Hindlimb muscle (tissue), 1 donor: Measurements from ENCODE around the gene CLTA. TPM values are rescaled to one million over a fixed set of nuclear protein-coding genes. Genes with fewer than 3 reads are reported as not detected.
"Not testable (repeated sequence)": the region's sequence is repeated elsewhere in the genome, so short reads cannot be mapped to it uniquely, and the experiment has no call there.

Source experiments
- DNase-seq: peaks from one replicate; pipeline ENCODE4 v3.0.0-alpha.2; 2013
- polyA plus RNA-seq: library from polyadenylated mRNA; unstranded; fragments of 120-200 nt; gene quantifications from one replicate; pipeline ENCODE4 v1.2.1, GENCODE V29; 2013; ENCODE audit not compliant: insufficient read length

Gene CLTA
- polyA plus RNA-seq, 1 donor: 112 TPM

DNA sequence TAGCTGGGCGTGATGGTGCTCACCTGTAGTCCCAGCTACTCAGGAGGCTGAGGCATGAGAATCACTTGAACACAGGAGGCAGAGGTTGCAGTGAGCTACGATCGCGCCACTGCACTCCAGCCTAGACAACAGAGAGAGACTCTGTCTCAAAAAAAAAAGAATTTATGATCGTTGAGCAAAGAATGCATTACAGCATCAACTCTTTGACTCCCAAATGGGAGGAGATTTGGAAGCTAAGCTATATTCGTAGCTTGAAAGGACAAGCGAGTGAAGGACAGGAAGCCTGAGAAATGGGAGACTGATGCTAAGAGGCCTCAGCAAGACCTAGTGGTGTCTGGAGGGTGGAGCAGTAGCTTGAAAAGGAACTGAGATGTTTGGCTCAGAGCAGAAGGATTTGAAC is 31.8 kb upstream of the CLTA start:
- DNase-seq: peak; percentile 84

DNA sequence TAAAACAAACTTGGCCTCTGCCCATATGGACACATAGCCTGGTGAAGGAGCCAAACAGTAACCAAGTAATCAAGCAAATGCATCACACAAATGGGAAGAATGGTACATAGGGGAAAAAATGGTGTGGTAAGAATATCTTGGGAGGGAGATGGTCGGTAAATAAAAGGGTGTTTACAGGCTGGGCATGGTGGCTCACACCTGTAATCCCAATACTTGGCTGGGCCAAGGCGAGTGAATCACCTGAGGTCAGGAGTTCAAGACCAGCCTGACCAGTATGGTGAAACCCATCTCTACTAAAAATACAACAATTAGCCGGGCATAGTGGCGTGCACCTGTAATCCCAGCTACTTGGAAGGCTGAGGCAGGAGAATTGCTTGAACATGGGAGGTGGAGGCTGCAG is 31.2 kb upstream of the CLTA start:
- DNase-seq: not testable (repeated sequence)

DNA sequence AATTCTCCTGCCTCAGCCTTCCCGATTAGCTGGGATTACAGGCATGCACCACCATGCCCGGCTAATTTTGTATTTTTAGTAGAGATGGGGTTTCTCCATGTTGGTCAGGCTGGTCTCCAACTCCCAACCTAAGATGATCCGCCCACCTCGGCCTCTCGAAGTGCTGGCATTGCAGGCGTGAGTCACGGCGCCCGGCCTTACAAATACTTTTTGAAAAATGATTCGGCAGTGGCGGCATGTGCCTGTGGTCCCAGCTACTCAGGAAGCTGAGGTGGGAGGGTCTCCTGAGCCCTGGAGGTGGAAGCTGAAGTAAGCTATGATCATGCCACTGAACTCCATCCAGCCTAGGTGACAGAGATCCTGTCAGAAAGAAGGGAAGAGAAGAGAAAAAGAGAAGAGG is 30.6 kb upstream of the CLTA start:
- DNase-seq: not testable (repeated sequence)

DNA sequence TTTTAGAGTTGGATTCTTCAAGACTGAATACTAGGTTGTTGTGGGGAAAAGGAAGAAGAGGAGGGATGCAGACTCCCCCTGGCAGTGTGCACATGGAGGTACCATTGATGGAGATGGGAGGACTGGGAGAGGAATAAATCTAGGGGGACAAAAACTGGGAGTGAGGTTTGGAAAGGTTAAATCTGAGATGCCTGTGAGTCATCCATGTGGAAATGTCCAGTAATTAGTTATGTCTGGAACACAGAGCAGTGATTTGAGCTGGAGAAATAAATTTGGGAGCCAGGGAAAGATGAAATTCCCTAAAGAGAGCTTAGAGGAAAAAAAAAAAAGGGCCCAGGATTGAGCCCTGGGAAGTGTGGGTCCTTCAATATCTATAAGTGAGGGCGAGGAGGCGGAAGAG is 29.5 kb upstream of the CLTA start:
- no peak for DNase-seq

DNA sequence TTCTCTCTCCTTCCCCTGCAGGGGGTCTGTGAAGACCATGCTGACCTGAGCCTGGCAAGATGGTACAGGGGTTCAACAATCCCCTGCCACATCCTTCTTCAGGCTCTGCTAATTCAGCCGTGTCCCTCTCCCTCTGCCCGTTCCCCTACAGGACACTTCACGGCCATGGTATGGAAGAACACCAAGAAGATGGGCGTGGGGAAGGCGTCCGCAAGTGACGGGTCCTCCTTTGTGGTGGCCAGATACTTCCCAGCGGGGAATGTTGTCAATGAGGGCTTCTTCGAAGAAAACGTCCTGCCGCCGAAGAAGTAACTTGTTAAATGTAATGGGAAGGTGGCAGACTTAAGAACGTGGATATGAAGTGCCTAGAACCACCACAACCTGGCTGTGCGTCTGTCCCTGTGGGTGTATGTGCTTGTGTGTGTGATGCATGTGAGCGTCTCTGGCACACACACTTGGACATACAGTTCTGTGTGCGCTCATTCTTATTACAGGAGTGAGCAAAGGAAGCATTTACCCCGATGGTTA is 28.4 kb upstream of the CLTA start:
- no peak for DNase-seq

DNA sequence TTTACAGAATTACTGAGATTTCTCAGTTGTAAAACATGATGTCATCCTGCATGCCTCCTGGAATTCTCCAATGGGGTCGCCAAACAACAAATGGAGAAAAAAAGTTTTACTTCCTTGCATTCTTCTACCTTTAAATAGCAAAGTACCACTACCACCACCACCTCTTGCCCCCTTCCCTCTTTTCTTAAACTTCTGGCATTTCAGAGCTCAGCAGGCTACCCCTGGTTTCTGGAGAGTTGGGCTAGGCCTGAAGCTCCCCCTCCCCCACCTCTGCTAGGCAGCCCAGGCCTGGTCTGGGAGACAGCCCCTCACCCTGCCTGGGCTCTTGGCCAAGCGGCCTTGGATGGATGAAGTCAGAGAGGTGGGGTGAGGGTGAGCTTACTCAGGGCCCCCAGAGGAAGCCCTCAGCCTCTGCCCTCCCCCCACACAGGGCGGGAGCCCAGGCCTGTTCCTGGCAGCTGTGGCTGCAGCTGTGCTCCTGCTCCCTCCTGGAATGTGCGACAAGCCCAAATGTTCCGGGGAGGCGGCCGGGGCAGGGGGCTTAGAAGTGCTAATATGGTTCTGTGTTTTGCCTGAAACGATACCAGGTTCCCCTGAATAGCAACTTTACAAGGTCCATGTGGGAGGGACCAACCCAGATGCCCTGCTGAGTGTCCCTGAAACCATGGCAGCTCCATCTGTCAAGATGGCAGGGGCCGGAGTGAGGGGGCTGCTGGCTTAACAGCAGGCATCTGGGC is 27.5 kb upstream of the CLTA start:
- peak; percentile 91 for DNase-seq

DNA sequence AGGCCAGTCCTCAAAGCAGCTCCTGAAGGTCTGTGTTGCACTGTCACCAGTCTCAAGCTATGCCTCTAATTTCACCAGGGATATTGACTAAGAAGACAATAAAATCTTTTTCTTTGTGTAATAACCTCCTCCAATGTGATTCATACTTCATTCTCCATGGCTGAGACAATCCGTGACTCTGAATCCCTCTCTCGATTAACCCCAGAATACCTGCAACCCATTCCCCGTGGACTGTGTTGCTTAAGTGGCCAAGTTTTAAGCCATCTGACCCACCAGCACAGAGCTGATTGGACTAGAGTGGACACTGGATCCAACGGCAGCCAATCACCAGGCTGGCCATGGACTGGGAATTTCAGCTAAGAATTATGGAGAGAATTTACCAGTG is 26.9 kb upstream of the CLTA start:
- DNase-seq: no peak

DNA sequence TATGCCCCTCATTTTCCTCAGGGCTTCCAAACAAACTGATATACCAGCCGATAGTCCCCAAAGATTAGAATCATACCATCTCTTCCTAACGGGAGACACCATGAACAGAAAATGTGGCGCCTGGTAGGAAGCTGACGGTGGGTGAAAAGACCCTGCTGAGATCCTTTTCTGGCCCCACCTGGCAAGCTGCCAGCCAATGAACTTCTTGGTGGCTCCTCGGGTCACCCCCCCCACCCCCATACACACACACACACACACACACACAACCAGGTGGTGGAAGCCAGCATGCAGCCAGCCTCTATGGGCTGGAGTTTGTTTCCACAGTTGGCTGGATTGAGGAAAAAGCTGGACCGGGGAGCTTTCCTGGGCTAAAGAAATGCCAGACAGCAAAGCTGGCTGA is 26.3 kb upstream of the CLTA start:
- DNase-seq: no peak

DNA sequence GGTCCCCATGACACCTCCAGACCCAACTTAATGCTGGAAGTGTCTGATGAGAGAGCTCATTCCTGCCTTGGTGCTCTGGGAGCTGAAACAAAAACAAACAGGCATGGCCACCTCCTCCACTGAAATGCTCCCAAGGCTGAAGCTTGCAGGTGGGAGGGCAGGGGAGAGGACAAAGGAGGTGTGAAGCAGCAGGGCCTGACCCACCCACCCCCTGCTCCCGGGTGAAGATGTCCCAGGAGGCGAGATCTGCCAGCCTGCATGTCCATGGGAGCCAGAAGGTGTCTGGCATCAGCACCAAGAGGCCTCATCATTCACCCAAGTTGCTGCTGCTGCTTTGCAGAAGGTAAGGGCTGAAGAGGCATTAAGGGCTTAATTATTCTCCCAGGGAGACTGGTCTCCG is 25.7 kb upstream of the CLTA start:
- no peak for DNase-seq

DNA sequence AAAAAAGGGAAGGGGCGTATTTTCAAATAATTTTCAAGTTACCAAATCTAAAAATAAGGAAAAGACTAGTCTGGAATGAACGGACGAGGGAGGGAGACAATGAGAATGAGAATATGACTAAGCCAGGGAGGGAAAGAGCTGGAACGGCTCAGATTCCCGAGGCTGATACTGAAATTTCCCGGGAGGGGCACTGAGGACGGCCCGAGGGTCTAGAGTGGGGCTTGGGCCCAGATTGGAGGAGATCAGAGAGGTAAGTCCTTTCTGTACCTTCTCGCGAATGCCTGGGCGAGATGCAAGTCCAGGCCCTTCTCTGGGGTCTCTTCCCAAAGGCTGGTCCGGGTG is 24.9 kb upstream of the CLTA start:
- DNase-seq: peak; percentile 73

DNA sequence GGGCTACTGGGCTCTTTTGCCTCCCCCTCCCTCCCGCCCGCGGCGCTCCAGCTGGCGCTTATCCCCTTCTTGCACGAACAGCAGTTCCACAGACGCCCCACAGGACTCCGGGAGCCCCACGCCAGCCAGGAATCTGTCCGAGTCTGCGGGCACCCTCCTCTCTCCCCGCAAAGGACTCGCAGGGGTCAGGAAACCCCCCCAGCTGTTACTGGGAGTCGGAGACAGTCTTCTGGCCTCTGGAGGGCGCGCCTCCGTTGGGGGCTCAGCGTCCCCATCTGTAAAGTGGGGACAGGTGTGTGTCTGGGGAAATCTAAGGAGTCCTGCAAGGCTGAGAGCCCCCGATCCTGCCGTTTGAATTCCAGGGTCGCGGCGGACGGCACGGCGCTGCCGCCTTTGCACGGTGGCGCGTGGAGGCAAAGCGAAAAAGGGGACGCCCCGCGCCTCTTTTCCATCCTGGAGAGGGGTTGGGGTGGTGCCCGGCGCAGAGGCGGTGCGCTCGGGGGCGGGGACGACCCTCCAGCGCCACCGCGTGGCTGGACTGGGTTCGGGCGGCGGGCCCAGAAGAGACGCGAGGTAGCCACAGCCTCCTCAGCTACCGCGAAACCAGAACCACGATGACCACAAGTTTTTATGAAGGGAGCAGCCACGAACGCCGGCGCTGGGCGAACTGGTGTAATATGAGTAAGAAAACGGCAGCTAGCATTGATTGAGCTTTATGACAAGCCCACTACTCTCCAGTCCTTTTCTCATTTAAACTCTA is 24.4 kb upstream of the CLTA start:
- peak; percentile 91 for DNase-seq

DNA sequence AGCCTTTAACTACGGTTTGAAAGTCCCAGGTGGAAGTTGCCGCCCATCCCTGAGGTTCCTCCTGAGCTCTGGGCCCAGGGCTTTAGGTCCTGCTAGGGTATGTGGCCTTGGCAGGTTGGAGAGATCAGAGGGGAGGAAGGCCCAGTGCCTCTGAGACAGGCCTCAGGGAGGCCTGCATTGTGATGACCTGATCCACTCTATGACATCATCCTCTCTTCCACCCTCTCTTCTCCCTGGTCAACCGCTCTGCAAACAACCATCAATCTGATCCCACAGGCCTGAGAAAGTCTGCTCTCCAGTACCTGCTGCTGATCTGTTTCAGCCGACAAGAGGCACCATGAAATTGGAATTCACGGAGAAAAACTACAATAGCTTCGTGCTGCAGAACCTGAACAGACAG is 21.6 kb upstream of the CLTA start, which contains the start of gene CCIN:
Gene CCIN, plus strand, starts transcription at position 223 of the 400 bp plus-strand sequence. Its CDS starts 115 bp downstream, at position 338.
- DNase-seq: no peak

DNA sequence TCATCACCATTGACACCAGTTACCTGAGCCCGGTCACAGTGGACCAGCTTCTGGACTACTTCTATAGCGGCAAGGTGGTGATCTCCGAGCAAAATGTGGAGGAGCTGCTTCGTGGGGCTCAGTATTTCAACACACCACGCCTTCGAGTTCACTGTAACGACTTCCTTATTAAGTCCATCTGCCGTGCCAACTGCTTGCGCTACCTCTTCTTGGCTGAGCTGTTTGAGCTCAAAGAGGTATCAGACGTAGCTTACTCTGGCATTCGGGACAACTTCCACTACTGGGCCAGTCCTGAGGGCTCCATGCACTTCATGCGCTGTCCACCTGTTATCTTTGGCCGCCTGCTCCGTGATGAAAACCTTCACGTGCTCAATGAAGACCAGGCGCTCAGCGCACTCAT is 21.0 kb upstream of the CLTA start:
- no peak for DNase-seq

DNA sequence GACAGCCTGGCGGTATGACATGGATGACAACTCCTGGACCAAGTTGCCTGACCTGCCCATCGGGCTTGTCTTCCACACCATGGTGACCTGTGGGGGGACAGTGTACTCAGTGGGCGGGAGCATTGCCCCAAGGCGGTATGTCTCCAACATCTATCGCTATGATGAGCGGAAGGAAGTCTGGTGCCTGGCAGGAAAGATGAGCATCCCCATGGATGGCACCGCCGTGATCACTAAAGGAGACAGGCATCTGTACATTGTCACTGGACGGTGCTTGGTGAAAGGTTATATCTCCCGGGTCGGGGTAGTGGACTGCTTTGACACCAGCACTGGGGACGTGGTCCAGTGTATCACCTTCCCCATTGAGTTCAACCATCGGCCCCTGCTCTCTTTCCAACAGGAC is 20.2 kb upstream of the CLTA start:
- no peak for DNase-seq

DNA sequence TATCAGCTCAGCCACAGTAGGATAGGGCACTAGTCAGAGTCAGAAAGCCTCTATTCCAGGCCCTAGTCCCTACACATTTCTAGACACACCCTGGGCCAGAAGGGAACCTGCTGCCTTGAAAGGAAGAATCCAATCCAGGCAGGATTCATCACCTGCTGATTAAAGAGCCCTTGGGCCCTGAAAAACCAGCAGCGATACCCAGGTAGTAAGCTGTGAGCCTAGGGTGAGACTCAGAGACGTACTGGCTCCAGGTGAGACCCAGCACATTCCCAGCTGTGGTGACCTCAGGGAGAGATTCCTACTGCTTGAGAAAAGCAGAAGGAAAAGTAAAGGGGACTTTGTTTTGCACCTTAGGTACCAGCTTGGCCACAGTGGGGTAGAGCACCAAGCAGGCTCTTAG is 16.9 kb upstream of the CLTA start:
- no peak for DNase-seq

DNA sequence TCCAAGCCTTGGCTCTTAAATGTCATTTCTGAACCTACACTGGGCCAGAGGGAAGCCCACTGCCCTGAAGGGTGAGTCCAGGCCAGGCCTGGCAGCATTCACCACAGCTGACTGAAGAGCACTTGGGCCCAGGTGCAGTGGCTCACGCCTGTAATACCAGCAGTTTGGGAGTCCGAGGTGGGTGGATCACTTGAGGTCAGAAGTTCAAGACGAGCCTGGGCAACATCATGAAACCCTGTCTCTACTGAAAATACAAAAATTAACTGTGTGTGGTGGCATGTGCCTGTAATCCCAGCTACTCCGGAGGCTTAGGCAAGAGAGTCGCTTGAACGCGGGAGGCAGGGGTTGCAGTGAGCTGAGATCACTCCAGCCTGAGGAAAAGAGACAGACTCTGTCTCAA is 16.4 kb upstream of the CLTA start:
- no peak for DNase-seq

DNA sequence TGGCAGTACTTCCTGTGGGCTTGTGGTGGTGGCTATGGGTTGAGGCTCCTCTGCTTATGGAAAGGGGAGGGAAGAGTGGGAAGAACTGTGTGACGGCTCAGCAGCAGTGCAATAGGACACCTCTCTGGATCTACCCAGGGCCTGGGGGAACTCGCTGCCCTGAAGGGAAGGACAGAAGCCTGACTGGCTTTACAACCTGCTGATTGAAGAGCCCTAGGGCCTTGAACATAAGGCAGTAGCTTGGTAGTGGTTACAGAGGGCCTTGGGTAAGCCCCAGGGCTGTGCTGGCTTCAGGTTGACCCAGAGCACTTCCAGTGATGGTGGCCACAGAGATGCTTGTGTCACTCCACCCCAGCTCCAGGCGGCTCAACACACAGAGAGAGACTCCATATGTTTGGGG is 16.0 kb upstream of the CLTA start:
- no peak for DNase-seq

DNA sequence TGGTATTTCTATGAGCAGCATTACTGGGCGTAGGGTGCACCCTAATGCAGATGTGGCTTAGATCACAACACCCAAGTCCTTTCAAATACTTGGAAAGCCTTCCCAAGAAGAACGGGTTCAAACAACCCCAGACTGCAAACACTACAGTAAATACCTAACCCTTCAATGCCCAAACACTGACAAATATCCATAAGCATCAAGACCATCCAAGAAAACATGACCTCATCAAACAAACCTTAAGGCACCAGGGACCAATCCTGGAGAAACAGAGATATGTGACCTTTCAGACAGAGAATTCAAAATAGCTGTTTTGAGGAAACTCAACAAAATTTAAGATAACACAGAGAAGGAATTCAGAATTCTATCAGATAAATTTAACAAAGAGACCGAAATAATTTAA is 15.5 kb upstream of the CLTA start:
- not testable (repeated sequence) for DNase-seq

DNA sequence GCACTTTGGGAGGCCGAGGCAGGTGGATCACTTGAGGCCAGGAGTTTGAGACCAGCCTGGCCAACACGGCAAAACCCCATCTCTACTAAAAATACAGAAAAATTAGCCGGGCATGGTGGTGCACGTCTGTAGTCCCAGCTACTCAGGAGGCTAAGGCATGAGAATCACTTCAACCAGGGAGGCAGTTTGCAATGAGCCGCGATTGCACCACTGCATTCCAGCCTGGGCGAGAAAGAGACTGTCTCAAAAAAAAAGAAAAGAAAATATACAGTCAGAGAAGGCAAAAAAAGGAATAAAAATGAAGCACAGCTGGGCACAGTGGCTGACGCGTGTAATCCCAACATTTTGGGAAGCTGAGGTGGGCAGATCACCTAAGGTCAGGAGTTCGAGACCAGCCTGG is 14.2 kb upstream of the CLTA start:
- not testable (repeated sequence) for DNase-seq

DNA sequence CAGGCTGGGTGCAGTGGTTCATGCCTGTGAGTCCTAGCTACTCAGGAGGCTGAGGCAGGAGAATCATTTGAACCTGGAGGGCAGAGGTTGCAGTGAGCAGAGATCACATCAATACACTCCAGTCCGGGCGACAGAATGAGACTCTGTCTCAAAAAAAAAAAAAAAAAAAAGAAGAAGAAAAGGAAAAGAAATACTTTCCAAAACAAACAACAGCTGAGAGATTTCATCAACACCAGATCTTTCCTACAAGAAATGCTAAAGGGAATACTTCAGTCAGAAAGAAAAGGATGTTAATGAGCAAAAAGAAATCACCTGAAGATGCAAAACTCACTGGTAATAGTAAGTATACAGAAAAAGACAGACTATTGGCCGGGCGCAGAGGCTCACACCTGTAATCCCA is 13.2 kb upstream of the CLTA start:
- DNase-seq: no peak

DNA sequence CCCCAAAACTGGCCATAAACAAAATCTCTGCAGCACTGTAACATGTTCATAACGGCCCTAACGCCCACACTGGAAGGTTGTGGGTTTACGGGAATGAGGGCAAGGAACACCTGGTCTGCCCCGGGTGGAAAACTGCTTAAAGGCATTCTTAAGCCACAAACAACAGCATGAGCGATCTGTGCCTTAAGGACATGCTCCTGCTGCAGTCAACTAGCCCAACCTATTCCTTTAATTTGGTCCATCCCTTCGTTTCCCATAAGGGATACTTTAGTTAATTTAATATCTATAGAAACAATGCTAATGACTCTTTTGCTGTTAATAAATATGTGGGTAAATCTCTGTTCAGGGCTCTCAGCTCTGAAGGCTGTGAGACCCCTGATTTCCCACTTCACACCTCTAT is 10.5 kb upstream of the CLTA start:
- DNase-seq: not testable (repeated sequence)

DNA sequence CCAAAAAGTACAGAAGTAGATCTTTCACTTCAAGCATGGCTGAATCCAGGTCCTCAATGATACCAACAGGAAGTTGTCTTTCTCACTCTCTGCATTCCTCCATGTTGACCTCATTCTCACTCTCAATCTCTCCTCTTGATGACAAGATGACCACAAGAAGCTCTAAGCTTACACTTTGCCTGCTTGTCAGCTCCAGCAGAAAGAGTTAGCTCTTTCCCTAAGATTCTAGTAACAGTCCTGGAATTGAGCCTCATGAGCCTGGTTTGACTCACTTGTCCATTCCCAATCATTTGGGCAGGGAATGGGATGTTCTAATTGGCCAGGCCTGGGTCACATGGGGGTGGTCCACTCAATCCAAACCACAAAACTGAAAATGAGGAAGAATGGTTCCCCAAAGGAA is 3.3 kb upstream of the CLTA start:
- DNase-seq: no peak

DNA sequence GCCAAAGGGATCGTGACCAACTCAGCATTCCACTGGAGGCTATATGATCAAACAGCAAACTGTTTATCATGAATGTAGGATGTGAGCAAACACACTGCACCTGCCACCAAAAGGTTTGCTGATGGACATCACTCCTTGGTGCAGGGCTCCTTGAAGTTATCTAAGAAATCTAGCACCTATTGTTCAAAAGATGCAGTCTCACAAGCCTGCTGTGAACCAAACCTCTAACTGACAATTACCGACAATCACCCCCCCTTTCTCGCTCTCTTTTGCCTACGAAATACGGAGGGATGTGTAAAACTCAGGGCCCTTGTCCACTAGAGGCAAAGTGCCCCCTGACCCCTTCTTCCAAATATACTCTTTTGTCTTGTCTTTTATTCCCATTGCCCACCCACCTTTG is 2.5 kb upstream of the CLTA start:
- DNase-seq: no peak

DNA sequence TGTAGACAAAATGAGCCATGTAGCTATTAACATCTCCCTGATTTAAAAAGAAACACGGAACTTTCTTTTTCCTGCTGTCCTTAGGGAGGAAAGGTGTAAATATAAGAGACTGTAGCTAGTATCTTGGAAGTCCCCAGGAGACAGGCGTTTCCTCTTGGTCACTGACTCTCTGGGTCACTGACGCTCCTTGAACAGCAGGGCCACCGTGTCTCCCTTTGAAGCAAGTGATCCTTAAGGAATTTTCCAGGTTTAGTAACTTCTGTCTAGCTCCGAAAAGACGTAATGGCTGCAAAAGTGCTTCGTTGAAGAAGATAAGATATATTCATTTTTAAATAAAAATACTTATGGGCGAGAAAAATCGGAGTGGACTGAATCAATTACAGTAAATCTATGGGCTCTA is 745 bp upstream of the CLTA start:
- DNase-seq: no peak
